Measurements from ENCODE around the gene CLN3.
"Not testable (repeated sequence)": the region's sequence is repeated elsewhere in the genome, so short reads cannot be mapped to it uniquely, and the experiment has no call there.

CLN3 gene

GRCh38 chr16:28491970-28492474 lies at the start of gene CLN3:
Gene CLN3 (minus strand): TSS chr16:28492074. CDS start chr16:28491759, 315 bp downstream.
- peak; percentile 54 to 76 (median 63) for DNase-seq (ENCODE audit: low read depth in 2 of 3, low spot score in 2 of 3)

- no peak for DNase-seq (ENCODE audit: low read depth in 2 of 3, low spot score in 2 of 3)
Observed at GRCh38 chr16:28540346-28540745, 48.5 kb upstream of the CLN3 start.

GRCh38 chr16:28538733-28539596 lies 47.1 kb upstream of the CLN3 start, which contains the start of gene NUPR1:
Gene NUPR1 (minus strand): TSS chr16:28538974. CDS start chr16:28538907, 67 bp downstream.
- no peak for DNase-seq (ENCODE audit: low read depth in 2 of 3, low spot score in 2 of 3)

- DNase-seq (ENCODE audit: low read depth in 2 of 3, low spot score in 2 of 3) = no peak
Observed at GRCh38 chr16:28537964-28538732, 46.3 kb upstream of the CLN3 start.

- no peak for DNase-seq (ENCODE audit: low read depth in 2 of 3, low spot score in 2 of 3)
Observed at GRCh38 chr16:28537076-28537475, 45.2 kb upstream of the CLN3 start.

GRCh38 chr16:28534542-28535373 lies 42.9 kb upstream of the CLN3 start:
- no peak for DNase-seq (ENCODE audit: low read depth in 2 of 3, low spot score in 2 of 3)

GRCh38 chr16:28532940-28533647 lies 41.2 kb upstream of the CLN3 start:
- DNase-seq (ENCODE audit: low read depth in 2 of 3, low spot score in 2 of 3) = no peak

- DNase-seq (ENCODE audit: low read depth in 2 of 3, low spot score in 2 of 3) = no peak
Observed at GRCh38 chr16:28531777-28532744, 40.2 kb upstream of the CLN3 start.

- no peak for DNase-seq (ENCODE audit: low read depth in 2 of 3, low spot score in 2 of 3)
Observed at GRCh38 chr16:28529124-28529523, 37.2 kb upstream of the CLN3 start.

GRCh38 chr16:28528463-28528867 lies 36.6 kb upstream of the CLN3 start:
- no peak for DNase-seq (ENCODE audit: low read depth in 2 of 3, low spot score in 2 of 3)

- no peak for DNase-seq (ENCODE audit: low read depth in 2 of 3, low spot score in 2 of 3)
Observed at GRCh38 chr16:28527985-28528384, 36.1 kb upstream of the CLN3 start.

GRCh38 chr16:28527100-28527785 lies 35.4 kb upstream of the CLN3 start:
- not testable (repeated sequence) for DNase-seq (ENCODE audit: low read depth in 2 of 3, low spot score in 2 of 3)

GRCh38 chr16:28526201-28527099 lies 34.6 kb upstream of the CLN3 start:
- DNase-seq (ENCODE audit: low read depth in 2 of 3, low spot score in 2 of 3) = no peak

GRCh38 chr16:28524681-28525171 lies 32.9 kb upstream of the CLN3 start:
- DNase-seq (ENCODE audit: low read depth in 2 of 3, low spot score in 2 of 3) = no peak

GRCh38 chr16:28522792-28523191 lies 30.9 kb upstream of the CLN3 start:
- DNase-seq (ENCODE audit: low read depth in 2 of 3, low spot score in 2 of 3) = no peak

- DNase-seq (ENCODE audit: low read depth in 2 of 3, low spot score in 2 of 3) = no peak
Observed at GRCh38 chr16:28521436-28521835, 29.6 kb upstream of the CLN3 start.

GRCh38 chr16:28520672-28521071 lies 28.8 kb upstream of the CLN3 start:
- DNase-seq (ENCODE audit: low read depth in 2 of 3, low spot score in 2 of 3) = no peak

All from activated CD8-positive, alpha-beta memory T cell treated with anti-CD3 and anti-CD28 coated beads for 48 hours (primary cell).